Erythroblast (primary cell): ENCODE data around the gene ACSBG1.

Source experiments
- GATA1 ChIP-seq: IDR thresholded peaks from 2 replicates; pipeline ENCODE4 v1.6.1; 2011; ENCODE audit warnings: low read depth, mild to moderate bottlenecking, control low read depth, low read length, moderate library complexity
- POLR2A ChIP-seq: IDR thresholded peaks from 2 replicates; pipeline ENCODE4 v1.6.1; 2011; ENCODE audit warnings: mild to moderate bottlenecking, low read length

DNA sequence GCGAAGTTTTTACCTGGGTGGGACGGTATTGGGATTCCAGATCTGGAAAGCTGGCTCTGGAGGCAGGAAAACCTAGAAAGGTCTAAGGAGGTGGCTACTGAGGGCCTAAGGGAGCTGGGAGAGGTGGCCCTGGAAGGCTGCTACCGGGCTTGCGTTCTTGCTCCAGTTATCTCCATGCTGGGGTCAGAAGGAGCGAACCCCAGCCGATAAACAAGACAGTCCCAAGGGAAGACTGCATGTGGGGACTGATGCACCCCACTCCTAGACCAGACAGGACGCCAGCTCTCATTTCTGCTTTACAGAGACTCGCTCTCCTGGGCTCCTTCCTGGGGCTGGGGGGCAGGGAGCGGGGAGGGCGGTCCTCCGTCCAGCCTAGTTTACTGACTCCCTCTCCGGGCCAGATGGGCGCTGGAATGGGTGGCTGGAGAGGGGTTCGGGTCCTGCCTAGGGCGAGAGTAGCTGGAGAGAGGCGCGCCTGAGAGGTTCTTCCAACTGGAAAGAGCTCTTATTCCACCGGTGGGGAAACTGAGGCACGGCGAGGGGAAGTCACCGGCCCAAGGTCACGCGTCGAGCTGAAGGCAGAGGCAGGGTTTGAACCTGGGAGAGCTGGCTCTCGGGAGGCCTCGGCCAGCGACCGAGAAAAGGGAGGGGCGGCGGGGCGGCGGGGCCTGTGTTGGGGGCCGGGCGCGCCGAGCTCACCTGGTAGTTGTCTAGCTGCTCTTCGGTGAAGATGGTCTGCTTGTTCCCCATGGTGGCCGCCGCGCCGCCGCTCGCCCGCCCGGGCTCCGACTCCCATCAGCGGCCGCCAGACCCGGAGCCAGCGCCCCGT is 103.7 kb downstream of the ACSBG1 start:
- TF ChIP-seq POLR2A, result no peak
- TF ChIP-seq GATA1, result no peak
